ENCODE measurements around the gene TEPSIN.
"Not testable (repeated sequence)": the region's sequence is repeated elsewhere in the genome, so short reads cannot be mapped to it uniquely, and the experiment has no call there.

The TEPSIN gene

GRCh38 chr17:81231766-81232581, 6.9 kb downstream of the TEPSIN start:
- DNase-seq (ENCODE audit: extremely low read depth, low read depth), result no peak
- no peak overlapping the region for H3K4me3 ChIP-seq (replicated peaks; ENCODE audit: low read depth, low read length)
- TF ChIP-seq CTCF (IDR thresholded peaks at IDR 0.05; ENCODE audit: low read depth, low read length, missing control alignments), result no peak

- TF ChIP-seq CTCF (IDR thresholded peaks at IDR 0.05; ENCODE audit: low read depth, low read length, missing control alignments), result no peak
- no peak for DNase-seq (ENCODE audit: extremely low read depth, low read depth)
- H3K4me3 ChIP-seq (replicated peaks; ENCODE audit: low read depth, low read length), result no peak overlapping the region
Measured at GRCh38 chr17:81231121-81231645, 7.7 kb downstream of the TEPSIN start.

GRCh38 chr17:81230043-81230820, 8.6 kb downstream of the TEPSIN start:
- H3K4me3 ChIP-seq (replicated peaks; ENCODE audit: low read depth, low read length), result no peak overlapping the region
- peak; percentile 39 for TF ChIP-seq CTCF (IDR thresholded peaks at IDR 0.05; ENCODE audit: low read depth, low read length, missing control alignments)
- no peak for DNase-seq (ENCODE audit: extremely low read depth, low read depth)

- DNase-seq (ENCODE audit: extremely low read depth, low read depth), result no peak
- H3K4me3 ChIP-seq (replicated peaks; ENCODE audit: low read depth, low read length), result no peak overlapping the region
- no peak for TF ChIP-seq CTCF (IDR thresholded peaks at IDR 0.05; ENCODE audit: low read depth, low read length, missing control alignments)
Measured at GRCh38 chr17:81229666-81229920, 9.3 kb downstream of the TEPSIN start.

GRCh38 chr17:81228834-81229665, 9.8 kb downstream of the TEPSIN start:
- TF ChIP-seq CTCF (IDR thresholded peaks at IDR 0.05; ENCODE audit: low read depth, low read length, missing control alignments), result no peak
- H3K4me3 ChIP-seq (replicated peaks; ENCODE audit: low read depth, low read length), result no peak overlapping the region
- no peak for DNase-seq (ENCODE audit: extremely low read depth, low read depth)

- no peak for DNase-seq (ENCODE audit: extremely low read depth, low read depth)
Measured at GRCh38 chr17:81228420-81228819, 10.4 kb downstream of the TEPSIN start.

GRCh38 chr17:81227630-81228029, 11.2 kb downstream of the TEPSIN start:
- not testable (repeated sequence) for DNase-seq (ENCODE audit: extremely low read depth, low read depth); H3K4me3 ChIP-seq (replicated peaks; ENCODE audit: low read depth, low read length)

More at GRCh38 chr17:81228420-81228819, 10.4 kb downstream of the TEPSIN start:
- no peak overlapping the region for H3K4me3 ChIP-seq (replicated peaks; ENCODE audit: low read depth, low read length)
- no peak for TF ChIP-seq CTCF (IDR thresholded peaks at IDR 0.05; ENCODE audit: low read depth, low read length, missing control alignments)
